Activated CD4-positive, alpha-beta T cell treated with anti-CD3 and anti-CD28 coated beads for 1 hour (primary cell): Measurements from ENCODE around the gene ZC3HAV1.

Experiments used
- DNase-seq: peaks from one replicate; pipeline ENCODE4 v3.0.0-alpha.2; 2020

Gene ZC3HAV1

DNA sequence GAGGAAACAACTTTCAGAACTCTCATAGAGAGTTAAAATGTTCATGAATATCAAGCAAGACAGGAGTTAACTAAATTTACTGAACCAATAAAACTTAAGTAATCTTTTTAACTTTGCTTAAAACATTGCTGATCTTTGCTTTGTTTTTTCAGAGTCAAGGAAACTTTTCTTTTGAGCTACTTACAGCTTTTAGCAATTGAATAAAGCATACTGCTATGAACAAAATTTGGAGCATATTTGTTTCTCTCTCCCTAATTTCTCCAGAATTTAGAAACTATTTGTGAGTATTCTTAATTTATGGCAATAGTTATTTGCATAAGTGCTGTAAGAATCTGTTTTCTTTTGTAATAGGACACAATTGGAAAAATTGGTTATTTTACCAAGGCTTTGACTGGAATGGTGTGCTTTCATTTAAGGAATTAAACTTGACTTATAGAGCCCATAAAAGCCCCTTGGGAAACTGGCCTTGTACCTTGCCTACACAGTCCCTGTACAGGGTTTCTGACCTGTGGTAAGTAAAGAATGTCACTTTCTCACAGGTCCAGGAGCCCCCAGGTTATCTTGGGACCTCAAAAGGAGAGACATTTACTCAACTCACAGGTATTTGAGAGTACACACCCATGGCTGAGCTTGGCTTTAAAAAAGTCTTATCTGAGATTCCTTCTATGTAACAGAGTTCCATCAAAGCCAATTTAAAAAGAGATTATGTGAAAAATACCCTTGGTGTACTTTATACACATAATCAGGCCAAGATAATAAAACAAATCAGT, 105.0 kb downstream of the ZC3HAV1 start:
- no peak for DNase-seq

DNA sequence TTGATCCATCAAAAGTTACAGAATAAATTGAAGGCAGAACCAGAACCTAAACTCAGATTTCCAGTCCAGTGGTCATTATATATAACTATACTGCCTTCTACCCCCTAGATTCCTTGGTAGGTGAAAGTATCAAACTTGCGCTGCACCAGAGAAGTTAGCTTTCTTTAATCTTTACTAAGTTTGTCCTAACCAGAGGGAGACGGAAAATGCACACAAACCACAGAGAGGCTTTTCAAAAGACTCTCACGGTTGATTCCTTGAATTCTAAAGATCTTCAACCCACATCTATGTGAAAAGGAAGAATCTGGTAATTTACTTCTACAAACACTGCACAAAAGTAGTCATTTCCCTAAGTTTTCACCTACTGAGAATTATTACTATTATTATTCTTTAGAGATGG, 110.1 kb downstream of the ZC3HAV1 start:
- DNase-seq, result no peak
